Endothelial cell (in vitro differentiated cells): ENCODE results near the gene FAP. TPM values are rescaled to one million over a fixed set of nuclear protein-coding genes. Genes with fewer than 3 reads are reported as not detected.

ENCODE experiments used
- DNase-seq: peaks from one replicate; pipeline ENCODE4 v3.0.0; 2021; ENCODE audit warnings: low spot score
- H3K27ac Mint-ChIP-seq: one replicate; pipeline ENCODE4 v1.8.0; 2021; ENCODE audit warnings: mixed read lengths, inconsistent platforms; ENCODE audit not compliant: unreplicated experiment
- H3K27me3 Mint-ChIP-seq: one replicate; pipeline ENCODE4 v1.8.0; 2021; ENCODE audit warnings: mild to moderate bottlenecking, moderate library complexity, mixed read lengths, inconsistent platforms; ENCODE audit not compliant: unreplicated experiment
- H3K36me3 Mint-ChIP-seq: one replicate; pipeline ENCODE4 v1.8.0; 2021; ENCODE audit warnings: mild to moderate bottlenecking, low read depth, mixed read lengths, inconsistent platforms; ENCODE audit not compliant: unreplicated experiment
- H3K4me1 Mint-ChIP-seq: one replicate; pipeline ENCODE4 v1.8.0; 2021; ENCODE audit warnings: mild to moderate bottlenecking, mixed read lengths, inconsistent platforms; ENCODE audit not compliant: unreplicated experiment
- H3K4me3 Mint-ChIP-seq: one replicate; pipeline ENCODE4 v1.8.0; 2021; ENCODE audit warnings: mild to moderate bottlenecking, mixed read lengths, inconsistent platforms; ENCODE audit not compliant: unreplicated experiment
- H3K9me3 Mint-ChIP-seq: one replicate; pipeline ENCODE4 v1.8.0; 2021; ENCODE audit warnings: mixed read lengths, inconsistent platforms; ENCODE audit not compliant: unreplicated experiment
- total RNA-seq: library from RNA; stranded (reverse); fragmentation: NEBNext Ultra II Directional; extraction: Animal tissue kit (Norgen Biotek cat#: 25700); gene quantifications from one replicate; pipeline ENCODE4 v1.2.1, GENCODE V29; 2021; ENCODE audit not compliant: unreplicated experiment
- TF ChIP-seq, protein P1 (sequence below): fragments of 200-600 bp; sonication (generic); IDR thresholded peaks from one replicate; pipeline ENCODE4 v1.5.0; 2021; ENCODE audit warnings: antibody characterized with exemption; ENCODE audit not compliant: unreplicated experiment

The FAP gene
- total RNA-seq, 1 donor from 2014 or later = not detected

DNA sequence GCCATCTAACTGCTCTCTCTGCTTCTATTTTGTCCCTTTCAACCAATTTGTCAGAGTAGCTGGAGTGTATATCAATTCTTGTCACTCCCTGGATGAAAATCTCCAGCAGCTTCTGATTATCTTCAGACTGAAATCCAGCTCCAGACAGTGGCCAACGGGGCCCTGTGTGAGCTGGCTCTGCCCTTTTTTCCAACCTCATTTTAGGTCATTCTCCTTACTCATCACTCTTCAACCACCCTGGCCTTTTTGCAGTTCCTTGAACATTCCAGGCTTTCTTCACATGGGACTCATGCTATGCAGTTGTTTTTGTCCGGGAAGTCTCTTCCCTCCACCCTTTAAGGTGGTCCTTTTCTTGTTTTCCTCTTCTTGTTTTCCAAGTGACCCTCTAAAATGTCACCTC lies 15.4 kb upstream of the FAP start:
- DNase-seq = no peak
- no peaks in the 10 kb centered on the region for H3K27me3 Mint-ChIP-seq
- H3K4me1 Mint-ChIP-seq = peaks cover 6% of the 10 kb centered on the region
- no peaks in the 10 kb centered on the region for H3K9me3 Mint-ChIP-seq
- H3K4me3 Mint-ChIP-seq = no peak overlapping the region
- no peaks in the 10 kb centered on the region for H3K36me3 Mint-ChIP-seq
- H3K27ac Mint-ChIP-seq = no peak overlapping the region
- TF ChIP-seq, protein P1, sequence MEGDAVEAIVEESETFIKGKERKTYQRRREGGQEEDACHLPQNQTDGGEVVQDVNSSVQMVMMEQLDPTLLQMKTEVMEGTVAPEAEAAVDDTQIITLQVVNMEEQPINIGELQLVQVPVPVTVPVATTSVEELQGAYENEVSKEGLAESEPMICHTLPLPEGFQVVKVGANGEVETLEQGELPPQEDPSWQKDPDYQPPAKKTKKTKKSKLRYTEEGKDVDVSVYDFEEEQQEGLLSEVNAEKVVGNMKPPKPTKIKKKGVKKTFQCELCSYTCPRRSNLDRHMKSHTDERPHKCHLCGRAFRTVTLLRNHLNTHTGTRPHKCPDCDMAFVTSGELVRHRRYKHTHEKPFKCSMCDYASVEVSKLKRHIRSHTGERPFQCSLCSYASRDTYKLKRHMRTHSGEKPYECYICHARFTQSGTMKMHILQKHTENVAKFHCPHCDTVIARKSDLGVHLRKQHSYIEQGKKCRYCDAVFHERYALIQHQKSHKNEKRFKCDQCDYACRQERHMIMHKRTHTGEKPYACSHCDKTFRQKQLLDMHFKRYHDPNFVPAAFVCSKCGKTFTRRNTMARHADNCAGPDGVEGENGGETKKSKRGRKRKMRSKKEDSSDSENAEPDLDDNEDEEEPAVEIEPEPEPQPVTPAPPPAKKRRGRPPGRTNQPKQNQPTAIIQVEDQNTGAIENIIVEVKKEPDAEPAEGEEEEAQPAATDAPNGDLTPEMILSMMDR = no peak

DNA sequence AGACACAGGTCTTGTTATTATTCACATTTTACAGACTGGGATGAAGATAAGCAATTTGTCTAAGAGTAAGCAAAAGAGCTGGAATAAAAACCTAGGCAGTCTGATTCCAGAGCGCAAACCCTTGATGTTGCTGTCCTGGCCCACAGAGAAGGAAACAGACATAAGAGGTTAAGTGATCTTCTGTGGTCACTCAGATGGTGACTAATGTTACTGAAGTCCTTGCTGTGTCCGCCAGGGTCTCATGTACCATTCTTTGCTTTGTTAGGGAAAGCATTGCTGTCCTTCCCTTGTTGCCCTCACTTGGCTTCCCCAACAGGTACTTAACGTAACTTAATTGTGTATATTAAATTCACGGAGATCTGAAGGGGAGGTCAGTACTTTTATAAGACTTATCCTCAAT lies 14.9 kb upstream of the FAP start:
- Mint-ChIP-seq H3K36me3 (no peaks in the 10 kb centered on the region), H3K27me3 (no peaks in the 10 kb centered on the region), H3K27ac (no peak overlapping the region), H3K4me1 (peaks cover 6% of the 10 kb centered on the region), H3K4me3 (no peak overlapping the region), H3K9me3 (no peaks in the 10 kb centered on the region)
- DNase-seq = no peak
- TF ChIP-seq, protein P1 = no peak

DNA sequence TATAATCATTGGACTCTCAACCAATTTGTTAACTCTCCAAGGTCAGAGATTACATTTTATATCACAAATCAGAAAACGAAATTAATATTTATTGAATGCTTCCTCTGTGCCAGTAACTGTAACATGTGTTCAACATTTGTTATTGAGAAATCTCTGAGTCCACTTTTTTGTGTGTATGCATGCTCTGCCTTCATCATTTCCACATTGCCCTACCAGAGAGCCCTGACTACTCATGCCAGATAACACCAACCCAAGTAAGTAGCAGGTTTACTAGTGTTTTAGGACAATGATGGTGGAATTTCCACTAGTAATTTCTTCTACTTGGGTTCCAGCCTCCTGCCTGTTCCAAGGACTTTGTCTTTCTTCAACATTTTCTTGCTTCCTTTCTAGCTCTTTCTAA lies 14.2 kb upstream of the FAP start:
- H3K4me3 Mint-ChIP-seq = no peak overlapping the region
- TF ChIP-seq, protein P1 = no peak
- DNase-seq = no peak
- no peaks in the 10 kb centered on the region for H3K9me3 Mint-ChIP-seq
- peaks cover 6% of the 10 kb centered on the region for H3K4me1 Mint-ChIP-seq
- no peaks in the 10 kb centered on the region for H3K27me3 Mint-ChIP-seq
- no peak overlapping the region for H3K27ac Mint-ChIP-seq
- H3K36me3 Mint-ChIP-seq = no peaks in the 10 kb centered on the region

DNA sequence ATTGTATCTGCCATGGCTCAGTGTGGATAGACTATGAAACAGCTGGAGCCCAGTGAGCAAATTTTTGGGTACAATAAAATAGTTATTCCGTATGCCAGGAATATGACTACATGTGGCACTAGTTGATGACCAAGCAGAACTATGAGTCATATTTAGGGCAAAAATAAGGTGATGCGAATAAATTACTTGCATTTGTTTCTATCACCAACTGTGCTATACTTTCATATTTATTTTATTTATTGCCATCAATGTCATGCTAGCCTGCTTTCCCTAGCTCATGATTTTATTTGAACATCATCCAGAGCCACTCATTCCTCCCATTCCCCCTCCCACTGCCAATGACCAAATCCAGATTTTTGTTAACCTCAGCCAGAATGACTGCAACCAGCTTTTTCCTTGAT lies 13.3 kb upstream of the FAP start:
- H3K4me1 Mint-ChIP-seq = peaks cover 4% of the 10 kb centered on the region
- H3K36me3 Mint-ChIP-seq = no peaks in the 10 kb centered on the region
- no peak overlapping the region for H3K4me3 Mint-ChIP-seq
- no peak overlapping the region for H3K27ac Mint-ChIP-seq
- TF ChIP-seq, protein P1 = no peak
- no peak for DNase-seq
- no peaks in the 10 kb centered on the region for H3K27me3 Mint-ChIP-seq
- no peaks in the 10 kb centered on the region for H3K9me3 Mint-ChIP-seq

DNA sequence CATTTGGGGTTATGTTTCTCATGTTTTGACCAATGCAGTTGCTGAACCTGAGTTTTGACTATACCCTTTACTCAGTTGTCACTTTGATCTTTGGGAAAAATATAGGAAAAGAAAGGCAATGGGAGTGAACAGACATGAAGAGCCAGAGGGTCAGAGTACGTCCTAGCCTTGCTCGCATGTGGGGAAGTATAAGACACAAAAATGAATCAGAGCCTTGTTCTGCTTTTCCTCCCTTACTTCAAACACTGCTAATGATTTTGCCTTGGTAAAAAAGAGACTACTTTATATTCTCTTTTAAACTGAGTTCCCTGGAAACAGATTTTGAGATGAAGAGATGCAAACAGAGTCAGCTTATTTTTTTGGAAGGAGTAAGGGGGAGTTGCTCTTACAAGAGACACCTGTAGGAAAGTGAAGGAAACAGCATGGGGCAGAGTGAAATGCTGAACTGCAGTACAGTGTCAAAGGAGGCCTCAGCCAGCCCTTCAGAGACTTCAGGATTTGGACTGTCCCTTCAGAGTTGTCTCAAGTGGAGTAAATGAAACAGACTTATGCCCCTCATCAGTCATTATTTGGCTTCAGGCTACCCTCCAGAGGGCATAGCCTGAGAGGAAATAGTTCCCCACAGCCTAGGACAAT lies 11.1 kb upstream of the FAP start:
- Mint-ChIP-seq H3K27ac (no peak overlapping the region), H3K9me3 (no peaks in the 10 kb centered on the region), H3K4me1 (no peaks in the 10 kb centered on the region), H3K27me3 (no peaks in the 10 kb centered on the region), H3K36me3 (no peaks in the 10 kb centered on the region), H3K4me3 (no peak overlapping the region)
- no peak for DNase-seq
- TF ChIP-seq, protein P1 = no peak
